ENCODE data around the gene FAHD2B.
"Not testable (repeated sequence)": the region's sequence is repeated elsewhere in the genome, so short reads cannot be mapped to it uniquely, and the experiment has no call there.

DNA sequence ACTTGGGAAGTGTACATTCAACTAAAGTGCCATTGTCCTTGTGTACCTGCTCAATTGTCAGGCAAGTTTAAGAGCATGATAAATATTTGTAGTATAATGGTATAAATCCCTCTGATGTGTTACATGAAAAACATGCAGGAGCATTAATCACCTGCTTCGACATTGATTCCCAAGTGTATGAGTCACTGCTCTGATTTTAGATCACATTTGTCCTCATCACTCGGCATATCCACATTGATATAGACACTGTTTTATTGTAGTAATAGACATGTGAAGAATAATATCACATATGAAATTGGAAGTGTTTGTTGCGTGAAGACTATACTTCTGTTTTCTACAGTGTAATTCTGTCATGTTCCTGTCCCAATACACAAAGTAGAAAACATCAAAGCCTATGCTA, 49.3 kb upstream of the FAHD2B start:
- not testable (repeated sequence) for TF ChIP-seq EGR1 (IDR thresholded peaks at IDR 0.05; ENCODE audit: low read depth)
- TF ChIP-seq, protein P1, sequence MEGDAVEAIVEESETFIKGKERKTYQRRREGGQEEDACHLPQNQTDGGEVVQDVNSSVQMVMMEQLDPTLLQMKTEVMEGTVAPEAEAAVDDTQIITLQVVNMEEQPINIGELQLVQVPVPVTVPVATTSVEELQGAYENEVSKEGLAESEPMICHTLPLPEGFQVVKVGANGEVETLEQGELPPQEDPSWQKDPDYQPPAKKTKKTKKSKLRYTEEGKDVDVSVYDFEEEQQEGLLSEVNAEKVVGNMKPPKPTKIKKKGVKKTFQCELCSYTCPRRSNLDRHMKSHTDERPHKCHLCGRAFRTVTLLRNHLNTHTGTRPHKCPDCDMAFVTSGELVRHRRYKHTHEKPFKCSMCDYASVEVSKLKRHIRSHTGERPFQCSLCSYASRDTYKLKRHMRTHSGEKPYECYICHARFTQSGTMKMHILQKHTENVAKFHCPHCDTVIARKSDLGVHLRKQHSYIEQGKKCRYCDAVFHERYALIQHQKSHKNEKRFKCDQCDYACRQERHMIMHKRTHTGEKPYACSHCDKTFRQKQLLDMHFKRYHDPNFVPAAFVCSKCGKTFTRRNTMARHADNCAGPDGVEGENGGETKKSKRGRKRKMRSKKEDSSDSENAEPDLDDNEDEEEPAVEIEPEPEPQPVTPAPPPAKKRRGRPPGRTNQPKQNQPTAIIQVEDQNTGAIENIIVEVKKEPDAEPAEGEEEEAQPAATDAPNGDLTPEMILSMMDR (IDR thresholded peaks at IDR 0.05 in 2 of 3, conservative IDR thresholded peaks at IDR 0.05 in 1 of 3; ENCODE audit: borderline replicate concordance in 1 of 3, insufficient read depth in 1 of 3, low read depth in 2 of 3, low read length in 2 of 3) = not testable (repeated sequence)
